Measurements from ENCODE around the gene FBXW7.

DNA sequence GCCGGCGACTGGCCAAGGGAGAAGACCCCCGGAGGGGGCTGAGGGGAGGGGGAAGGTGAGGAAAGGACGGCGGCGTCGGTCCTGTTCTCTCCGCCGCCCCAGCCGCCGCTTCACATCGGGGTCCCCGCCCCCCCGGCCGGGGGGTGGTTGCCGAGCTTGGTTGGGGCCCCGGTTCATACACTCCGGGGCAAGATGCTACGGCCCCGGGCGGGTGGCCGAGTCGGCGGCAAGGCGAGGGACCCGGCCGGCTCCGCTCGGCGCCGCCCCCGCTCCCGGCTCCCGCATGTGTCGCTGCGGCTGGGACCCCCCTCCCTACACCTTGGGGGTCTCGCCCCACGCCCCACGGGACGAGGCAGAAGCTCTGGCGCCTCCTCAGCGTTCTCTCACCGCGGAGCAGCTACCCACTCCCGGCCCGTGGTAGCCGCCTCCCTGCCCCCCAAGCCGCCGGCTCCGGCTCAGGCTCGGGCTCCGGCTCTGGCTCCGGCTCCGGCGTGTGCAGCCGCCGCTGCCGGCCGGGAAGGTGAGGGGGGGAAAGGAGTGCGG, 461 bp downstream of the FBXW7 start:
- TF ChIP-seq ZNF317 (CRISPR knock-in tag; IDR thresholded peaks at IDR 0.05): no peak
- TF ChIP-seq, protein P1, sequence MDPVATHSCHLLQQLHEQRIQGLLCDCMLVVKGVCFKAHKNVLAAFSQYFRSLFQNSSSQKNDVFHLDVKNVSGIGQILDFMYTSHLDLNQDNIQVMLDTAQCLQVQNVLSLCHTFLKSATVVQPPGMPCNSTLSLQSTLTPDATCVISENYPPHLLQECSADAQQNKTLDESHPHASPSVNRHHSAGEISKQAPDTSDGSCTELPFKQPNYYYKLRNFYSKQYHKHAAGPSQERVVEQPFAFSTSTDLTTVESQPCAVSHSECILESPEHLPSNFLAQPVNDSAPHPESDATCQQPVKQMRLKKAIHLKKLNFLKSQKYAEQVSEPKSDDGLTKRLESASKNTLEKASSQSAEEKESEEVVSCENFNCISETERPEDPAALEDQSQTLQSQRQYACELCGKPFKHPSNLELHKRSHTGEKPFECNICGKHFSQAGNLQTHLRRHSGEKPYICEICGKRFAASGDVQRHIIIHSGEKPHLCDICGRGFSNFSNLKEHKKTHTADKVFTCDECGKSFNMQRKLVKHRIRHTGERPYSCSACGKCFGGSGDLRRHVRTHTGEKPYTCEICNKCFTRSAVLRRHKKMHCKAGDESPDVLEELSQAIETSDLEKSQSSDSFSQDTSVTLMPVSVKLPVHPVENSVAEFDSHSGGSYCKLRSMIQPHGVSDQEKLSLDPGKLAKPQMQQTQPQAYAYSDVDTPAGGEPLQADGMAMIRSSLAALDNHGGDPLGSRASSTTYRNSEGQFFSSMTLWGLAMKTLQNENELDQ (CRISPR knock-in tag; IDR thresholded peaks at IDR 0.05; ENCODE audit: borderline replicate concordance): no peak
- TF ChIP-seq NR3C1 (CRISPR knock-in tag; IDR thresholded peaks at IDR 0.05): no peak
- TF ChIP-seq, protein P2, sequence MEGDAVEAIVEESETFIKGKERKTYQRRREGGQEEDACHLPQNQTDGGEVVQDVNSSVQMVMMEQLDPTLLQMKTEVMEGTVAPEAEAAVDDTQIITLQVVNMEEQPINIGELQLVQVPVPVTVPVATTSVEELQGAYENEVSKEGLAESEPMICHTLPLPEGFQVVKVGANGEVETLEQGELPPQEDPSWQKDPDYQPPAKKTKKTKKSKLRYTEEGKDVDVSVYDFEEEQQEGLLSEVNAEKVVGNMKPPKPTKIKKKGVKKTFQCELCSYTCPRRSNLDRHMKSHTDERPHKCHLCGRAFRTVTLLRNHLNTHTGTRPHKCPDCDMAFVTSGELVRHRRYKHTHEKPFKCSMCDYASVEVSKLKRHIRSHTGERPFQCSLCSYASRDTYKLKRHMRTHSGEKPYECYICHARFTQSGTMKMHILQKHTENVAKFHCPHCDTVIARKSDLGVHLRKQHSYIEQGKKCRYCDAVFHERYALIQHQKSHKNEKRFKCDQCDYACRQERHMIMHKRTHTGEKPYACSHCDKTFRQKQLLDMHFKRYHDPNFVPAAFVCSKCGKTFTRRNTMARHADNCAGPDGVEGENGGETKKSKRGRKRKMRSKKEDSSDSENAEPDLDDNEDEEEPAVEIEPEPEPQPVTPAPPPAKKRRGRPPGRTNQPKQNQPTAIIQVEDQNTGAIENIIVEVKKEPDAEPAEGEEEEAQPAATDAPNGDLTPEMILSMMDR (CRISPR knock-in tag; IDR thresholded peaks at IDR 0.05): no peak
- no peak for TF ChIP-seq POLR2A (IDR thresholded peaks at IDR 0.05; ENCODE audit: insufficient read depth in 1 of 2, low read depth in 2 of 2, low read length in 2 of 2)
- no peak for TF ChIP-seq ZFX (CRISPR knock-in tag; IDR thresholded peaks at IDR 0.05; ENCODE audit: low read depth)
- TF ChIP-seq, protein P3, sequence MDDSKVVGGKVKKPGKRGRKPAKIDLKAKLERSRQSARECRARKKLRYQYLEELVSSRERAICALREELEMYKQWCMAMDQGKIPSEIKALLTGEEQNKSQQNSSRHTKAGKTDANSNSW (CRISPR knock-in tag; IDR thresholded peaks at IDR 0.05; ENCODE audit: borderline replicate concordance): no peak
- TF ChIP-seq, protein P4, sequence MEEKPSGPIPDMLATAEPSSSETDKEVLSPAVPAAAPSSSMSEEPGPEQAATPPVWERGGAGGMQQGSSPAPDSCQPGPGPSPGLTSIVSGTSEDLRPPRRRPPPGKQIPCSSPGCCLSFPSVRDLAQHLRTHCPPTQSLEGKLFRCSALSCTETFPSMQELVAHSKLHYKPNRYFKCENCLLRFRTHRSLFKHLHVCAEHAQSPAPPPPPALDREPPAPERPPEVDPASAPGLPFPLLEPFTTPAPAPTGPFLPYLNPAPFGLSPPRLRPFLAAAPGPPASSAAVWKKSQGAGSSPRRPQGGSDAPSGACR (CRISPR knock-in tag; IDR thresholded peaks at IDR 0.05): no peak
- TF ChIP-seq, protein P5, sequence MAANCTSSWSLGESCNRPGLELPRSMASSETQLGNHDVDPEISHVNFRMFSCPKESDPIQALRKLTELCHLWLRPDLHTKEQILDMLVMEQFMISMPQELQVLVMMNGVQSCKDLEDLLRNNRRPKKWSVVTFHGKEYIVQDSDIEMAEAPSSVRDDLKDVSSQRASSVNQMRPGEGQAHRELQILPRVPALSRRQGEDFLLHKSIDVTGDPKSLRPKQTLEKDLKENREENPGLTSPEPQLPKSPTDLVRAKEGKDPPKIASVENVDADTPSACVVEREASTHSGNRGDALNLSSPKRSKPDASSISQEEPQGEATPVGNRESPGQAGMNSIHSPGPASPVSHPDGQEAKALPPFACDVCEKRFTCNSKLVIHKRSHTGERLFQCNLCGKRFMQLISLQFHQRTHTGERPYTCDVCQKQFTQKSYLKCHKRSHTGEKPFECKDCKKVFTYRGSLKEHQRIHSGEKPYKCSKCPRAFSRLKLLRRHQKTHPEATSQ (CRISPR knock-in tag; IDR thresholded peaks at IDR 0.05; ENCODE audit: borderline replicate concordance): no peak
- no peak for TF ChIP-seq ZNF549 (CRISPR knock-in tag; IDR thresholded peaks at IDR 0.05)
- no peak for TF ChIP-seq JUNB (CRISPR knock-in tag; IDR thresholded peaks at IDR 0.05; ENCODE audit: borderline replicate concordance)
- TF ChIP-seq, protein P6, sequence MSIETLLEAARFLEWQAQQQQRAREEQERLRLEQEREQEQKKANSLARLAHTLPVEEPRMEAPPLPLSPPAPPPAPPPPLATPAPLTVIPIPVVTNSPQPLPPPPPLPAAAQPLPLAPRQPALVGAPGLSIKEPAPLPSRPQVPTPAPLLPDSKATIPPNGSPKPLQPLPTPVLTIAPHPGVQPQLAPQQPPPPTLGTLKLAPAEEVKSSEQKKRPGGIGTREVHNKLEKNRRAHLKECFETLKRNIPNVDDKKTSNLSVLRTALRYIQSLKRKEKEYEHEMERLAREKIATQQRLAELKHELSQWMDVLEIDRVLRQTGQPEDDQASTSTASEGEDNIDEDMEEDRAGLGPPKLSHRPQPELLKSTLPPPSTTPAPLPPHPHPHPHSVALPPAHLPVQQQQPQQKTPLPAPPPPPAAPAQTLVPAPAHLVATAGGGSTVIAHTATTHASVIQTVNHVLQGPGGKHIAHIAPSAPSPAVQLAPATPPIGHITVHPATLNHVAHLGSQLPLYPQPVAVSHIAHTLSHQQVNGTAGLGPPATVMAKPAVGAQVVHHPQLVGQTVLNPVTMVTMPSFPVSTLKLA (IDR thresholded peaks at IDR 0.05): no peak
- TF ChIP-seq KAT8 (CRISPR knock-in tag; IDR thresholded peaks at IDR 0.05): no peak
- TF ChIP-seq POLR2AphosphoS5 (IDR thresholded peaks at IDR 0.05; ENCODE audit: low read depth, low read length): no peak

Data from HepG2 (cell line).